Hematopoietic multipotent progenitor cell treated with erythropoietin and hydrocortisone succinate and interleukin-3 and kit ligand, for 6 days (in vitro differentiated cells): ENCODE results near the gene PLSCR2.
"Not testable (repeated sequence)": the region's sequence is repeated elsewhere in the genome, so short reads cannot be mapped to it uniquely, and the experiment has no call there.

Experiments
- DNase-seq: peaks from one replicate; pipeline ENCODE4 v3.0.0-alpha.2; 2015

PLSCR2 gene

GRCh38 chr3:146485297-146485696 is 15.9 kb upstream of the PLSCR2 start:
- no peak for DNase-seq

- DNase-seq = no peak
Measured at GRCh38 chr3:146476094-146476740, 6.9 kb upstream of the PLSCR2 start.

- DNase-seq = not testable (repeated sequence)
Measured at GRCh38 chr3:146474976-146475375, 5.6 kb upstream of the PLSCR2 start.

- DNase-seq = no peak
Measured at GRCh38 chr3:146473726-146474125, 4.4 kb upstream of the PLSCR2 start.

- no peak for DNase-seq
Measured at GRCh38 chr3:146472611-146473010, 3.2 kb upstream of the PLSCR2 start.

- no peak for DNase-seq
Measured at GRCh38 chr3:146471012-146471411, 1.7 kb upstream of the PLSCR2 start.

- no peak for DNase-seq
Measured at GRCh38 chr3:146470425-146470990, 1.1 kb upstream of the PLSCR2 start.

GRCh38 chr3:146468671-146469149 is 651 bp downstream of the PLSCR2 start:
- peak; percentile 36 for DNase-seq

- no peak for DNase-seq
Measured at GRCh38 chr3:146468234-146468633, 1.1 kb downstream of the PLSCR2 start.

- no peak for DNase-seq
Measured at GRCh38 chr3:146466604-146467003, 2.8 kb downstream of the PLSCR2 start.

GRCh38 chr3:146465693-146466465 is 3.5 kb downstream of the PLSCR2 start:
- DNase-seq = no peak

GRCh38 chr3:146464783-146465182 is 4.6 kb downstream of the PLSCR2 start:
- DNase-seq = no peak

GRCh38 chr3:146464005-146464595 is 5.3 kb downstream of the PLSCR2 start:
- DNase-seq = no peak

- DNase-seq = no peak
Measured at GRCh38 chr3:146454796-146455195, 14.6 kb downstream of the PLSCR2 start.

- DNase-seq = peak; percentile 12
Measured at GRCh38 chr3:146449613-146450012, 19.7 kb downstream of the PLSCR2 start.

GRCh38 chr3:146449076-146449475 is 20.3 kb downstream of the PLSCR2 start:
- no peak for DNase-seq

- no peak for DNase-seq
Measured at GRCh38 chr3:146446026-146446425, 23.3 kb downstream of the PLSCR2 start.

GRCh38 chr3:146440310-146440709 is 29.1 kb downstream of the PLSCR2 start:
- DNase-seq = not testable (repeated sequence)

- DNase-seq = no peak
Measured at GRCh38 chr3:146432066-146432465, 37.3 kb downstream of the PLSCR2 start.

GRCh38 chr3:146431240-146431639 is 38.1 kb downstream of the PLSCR2 start:
- no peak for DNase-seq

- peak; percentile 61 for DNase-seq
Measured at GRCh38 chr3:146425341-146425740, 44.0 kb downstream of the PLSCR2 start.

- DNase-seq = no peak
Measured at GRCh38 chr3:146421819-146422759, 47.3 kb downstream of the PLSCR2 start.
